ENCODE data around the gene PTH2R.
"Not testable (repeated sequence)": the region's sequence is repeated elsewhere in the genome, so short reads cannot be mapped to it uniquely, and the experiment has no call there.

PTH2R gene, protein sequence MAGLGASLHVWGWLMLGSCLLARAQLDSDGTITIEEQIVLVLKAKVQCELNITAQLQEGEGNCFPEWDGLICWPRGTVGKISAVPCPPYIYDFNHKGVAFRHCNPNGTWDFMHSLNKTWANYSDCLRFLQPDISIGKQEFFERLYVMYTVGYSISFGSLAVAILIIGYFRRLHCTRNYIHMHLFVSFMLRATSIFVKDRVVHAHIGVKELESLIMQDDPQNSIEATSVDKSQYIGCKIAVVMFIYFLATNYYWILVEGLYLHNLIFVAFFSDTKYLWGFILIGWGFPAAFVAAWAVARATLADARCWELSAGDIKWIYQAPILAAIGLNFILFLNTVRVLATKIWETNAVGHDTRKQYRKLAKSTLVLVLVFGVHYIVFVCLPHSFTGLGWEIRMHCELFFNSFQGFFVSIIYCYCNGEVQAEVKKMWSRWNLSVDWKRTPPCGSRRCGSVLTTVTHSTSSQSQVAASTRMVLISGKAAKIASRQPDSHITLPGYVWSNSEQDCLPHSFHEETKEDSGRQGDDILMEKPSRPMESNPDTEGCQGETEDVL
- total RNA-seq = 0 to 2.9 (median 0.36) reads per million in 17 experiments

DNA sequence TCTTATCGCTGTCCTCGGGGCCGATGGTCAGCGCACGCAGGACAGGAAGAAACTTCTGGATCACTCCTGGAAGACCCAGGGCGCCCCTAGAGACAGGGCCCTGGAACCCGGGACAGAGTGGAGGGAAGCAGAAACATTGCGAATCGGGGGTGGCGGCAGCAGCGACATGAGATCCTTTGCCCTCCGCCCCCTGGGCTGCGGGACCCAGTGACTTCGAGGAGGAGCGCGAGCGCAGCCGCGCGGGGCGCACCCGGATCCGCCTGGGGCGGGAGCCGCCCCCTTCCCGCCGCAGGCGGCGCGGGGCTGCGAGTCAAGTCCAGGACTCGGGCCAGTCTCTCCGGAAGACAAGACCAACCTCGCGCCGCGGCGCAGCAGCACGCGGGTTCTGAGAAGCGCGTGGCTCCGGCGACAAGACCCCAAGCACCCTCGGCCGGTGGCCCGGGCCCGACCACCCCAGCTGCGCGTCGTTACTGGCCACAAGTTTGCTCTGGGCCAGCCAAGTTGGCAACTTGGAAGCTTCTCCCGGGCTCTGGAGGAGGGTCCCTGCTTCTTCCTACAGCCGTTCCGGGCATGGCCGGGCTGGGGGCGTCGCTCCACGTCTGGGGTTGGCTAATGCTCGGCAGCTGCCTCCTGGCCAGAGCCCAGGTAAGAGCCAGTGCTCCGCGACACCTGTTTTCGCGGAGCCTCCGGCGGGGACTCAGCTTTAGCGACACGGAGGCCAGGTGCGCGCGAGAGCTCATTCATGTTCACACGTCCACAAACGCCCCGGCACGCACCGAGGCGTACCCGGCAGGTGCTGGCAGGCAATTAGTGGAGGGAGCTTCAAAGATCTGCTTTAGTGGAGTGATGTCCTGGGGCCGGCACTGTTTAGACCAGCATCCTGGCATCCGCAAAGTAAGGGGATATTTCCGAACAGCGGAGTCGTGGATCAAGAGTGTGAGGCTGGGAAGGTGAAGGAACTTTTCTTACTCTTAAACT is at the start of gene PTH2R:
Gene PTH2R, plus strand, starts transcription at position 319 of the 978 bp plus-strand sequence. Its CDS starts 252 bp downstream, at position 571.
- peak in 1 of 4 experiments; percentile 13 for DNase-seq

DNA sequence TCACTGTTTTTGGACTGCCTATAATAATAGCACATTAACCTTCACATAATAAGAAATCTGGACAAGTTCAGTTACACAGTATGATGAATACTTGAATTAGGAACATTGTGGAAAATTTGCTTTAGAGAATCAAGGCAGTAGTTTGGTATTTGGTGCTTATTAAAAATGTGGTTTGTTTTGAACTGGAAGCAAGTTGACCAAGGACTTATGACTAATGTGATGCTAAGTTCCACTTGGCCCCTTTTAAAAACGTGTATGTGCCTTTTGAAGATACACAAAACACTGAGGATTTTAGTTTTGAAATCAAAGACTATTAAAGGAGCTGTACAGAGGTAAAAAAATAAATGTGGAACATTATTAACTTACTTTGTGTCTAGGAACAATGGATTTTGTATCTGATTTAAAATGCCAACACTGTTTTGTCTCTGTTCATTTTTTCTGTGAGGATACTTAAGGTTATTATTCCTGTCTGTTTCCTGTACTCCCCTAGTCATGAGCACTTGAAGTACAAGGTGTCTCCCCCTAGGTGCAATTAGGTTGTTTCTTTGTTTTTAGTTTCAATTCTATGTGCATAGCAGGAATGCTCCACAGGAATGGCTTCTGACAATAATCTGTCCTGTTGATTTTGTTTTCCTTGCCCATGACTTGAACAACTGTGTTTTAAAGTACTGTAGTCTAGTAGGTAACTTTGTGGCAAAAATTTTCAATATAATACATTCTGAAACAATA is 49.6 kb upstream of the PTH2R start:
- DNase-seq = no peak

DNA sequence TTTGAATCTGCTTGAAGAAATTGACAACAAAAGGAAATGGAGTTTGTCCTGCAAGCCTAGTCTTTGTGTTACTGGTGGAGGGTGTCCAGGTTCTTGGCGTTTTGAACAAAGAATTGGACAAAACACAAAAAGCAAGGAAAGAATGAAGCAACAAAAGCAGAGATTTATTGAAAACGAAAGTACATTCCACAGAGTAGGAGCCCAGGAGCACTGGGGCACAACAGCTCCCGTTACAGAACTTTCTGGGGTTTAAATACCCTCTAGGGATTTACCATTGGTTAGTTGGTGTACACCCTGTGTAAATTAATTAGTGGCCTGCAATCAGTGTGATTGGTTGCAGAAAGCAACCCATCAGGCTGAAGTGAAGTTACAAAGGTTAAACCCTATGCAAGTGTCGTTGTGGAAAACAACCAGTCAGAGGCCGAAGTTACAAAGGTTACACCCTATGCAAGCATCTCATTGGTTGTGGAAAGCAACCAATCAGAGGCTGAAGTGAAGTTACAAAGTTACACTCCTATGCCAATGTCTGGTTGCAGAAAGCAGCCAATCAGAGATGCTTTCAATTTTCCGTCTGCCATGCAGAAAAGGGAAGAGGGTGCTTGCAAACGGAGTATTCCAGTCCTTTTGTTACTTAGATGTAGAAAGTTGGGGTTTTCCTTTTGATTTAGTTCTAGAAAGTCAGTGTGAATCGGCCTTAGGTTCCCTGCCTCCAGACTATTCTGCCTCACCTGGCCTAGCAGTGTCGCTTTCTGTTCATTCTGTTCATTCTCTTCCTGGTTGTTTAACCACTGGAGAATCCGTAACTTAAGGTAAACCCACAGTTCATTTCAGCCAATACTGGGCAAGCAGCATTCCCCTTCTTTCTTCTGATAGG is 47.6 kb upstream of the PTH2R start:
- DNase-seq = peak; percentile 5 to 41 (median 26)

DNA sequence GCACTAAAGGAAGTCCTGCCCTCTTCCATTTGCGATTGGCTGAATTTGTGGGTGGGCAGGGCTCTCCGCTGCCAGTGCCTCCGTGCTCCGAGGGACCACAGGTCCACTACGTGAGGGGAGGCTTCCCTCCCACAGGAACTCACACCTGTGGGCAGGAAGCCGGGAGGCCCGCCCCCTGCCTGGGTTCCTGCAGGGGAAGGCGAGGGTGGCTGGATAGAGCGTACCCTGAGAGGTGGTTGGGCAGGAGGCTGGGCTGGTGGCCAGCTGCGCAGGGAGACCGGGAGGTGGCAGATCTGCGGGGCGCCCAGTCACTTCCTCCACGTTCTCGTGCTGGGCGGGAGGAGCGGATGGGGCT is 47.0 kb upstream of the PTH2R start:
- DNase-seq = peak; percentile 22 to 59 (median 46)

DNA sequence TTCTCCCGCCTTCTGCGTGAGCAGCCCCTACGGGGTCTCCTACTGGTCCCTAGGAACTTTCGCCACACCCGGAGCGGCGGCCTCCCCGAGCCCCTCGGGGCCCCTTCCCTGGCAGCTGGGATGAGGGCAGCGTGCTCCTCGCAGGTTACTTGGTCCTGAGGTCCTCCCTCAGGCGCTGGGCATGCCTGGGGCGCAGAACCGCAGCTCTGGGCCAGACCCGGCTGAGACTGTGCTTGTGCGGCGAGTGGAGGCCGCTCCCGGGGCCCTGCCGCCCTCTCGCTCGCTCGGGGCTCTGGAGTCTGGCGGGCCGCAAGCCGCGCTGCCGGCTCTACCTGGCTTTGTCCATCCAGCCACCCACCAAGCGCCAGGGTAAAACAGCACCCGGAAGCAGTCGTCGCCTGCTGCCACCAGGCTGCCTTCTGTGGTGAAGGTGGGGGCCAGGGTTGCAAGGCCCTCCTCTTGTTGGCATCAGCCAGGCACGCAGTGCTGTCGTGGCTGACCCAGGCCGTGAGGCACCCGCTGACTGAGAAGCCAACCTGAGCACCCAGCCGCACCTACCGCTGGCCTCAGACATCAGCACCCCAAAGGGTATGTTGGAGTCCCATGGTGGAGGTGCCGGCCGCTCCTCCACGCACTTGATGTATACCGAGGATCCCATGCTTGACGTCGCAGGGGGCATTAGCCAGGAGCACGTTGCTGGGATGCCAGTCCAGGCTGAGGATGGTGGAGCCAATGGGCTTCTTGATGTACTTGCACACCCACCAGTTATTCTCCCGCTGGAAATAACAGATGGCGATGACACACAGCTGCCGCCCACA is 46.1 kb upstream of the PTH2R start:
- DNase-seq = peak in 1 of 4 experiments; percentile 5

DNA sequence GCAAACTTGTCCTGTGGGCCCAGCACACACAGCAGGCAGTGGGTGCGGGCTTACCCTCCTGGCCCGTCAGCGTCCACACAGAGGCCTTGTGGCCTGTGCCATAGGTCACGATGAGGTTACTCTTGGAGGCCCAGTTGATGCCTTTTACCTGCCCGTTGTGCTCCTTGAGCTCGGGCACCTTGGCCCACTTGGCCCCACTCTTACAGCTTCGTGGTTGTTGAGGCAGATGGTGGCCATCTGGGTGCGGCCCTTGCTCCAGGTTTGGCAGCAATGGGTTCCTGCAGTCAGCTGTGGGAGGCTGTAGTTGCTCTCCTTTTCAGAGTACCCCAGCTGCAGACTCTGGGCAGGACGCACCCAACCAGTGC is 45.5 kb upstream of the PTH2R start:
- DNase-seq = no peak

DNA sequence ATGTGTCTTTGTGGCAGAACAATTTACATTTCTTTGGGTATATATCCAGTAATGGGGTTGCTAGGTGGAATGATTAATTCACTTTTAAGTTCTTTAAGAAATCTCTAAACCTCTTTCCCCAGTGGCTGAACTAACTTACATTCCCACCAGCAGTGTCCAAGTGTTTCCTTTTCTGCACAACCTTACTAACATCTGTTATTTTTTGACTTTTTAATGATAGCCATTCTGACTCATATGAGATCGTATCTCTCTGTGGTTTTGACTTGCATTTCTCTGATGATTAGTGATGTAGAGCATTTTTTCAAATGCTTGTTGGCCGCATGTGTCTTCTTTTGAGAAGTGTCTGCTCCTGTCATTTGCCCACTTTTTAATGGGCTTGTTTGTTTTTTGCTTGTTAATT is 43.1 kb upstream of the PTH2R start:
- no peak for DNase-seq

DNA sequence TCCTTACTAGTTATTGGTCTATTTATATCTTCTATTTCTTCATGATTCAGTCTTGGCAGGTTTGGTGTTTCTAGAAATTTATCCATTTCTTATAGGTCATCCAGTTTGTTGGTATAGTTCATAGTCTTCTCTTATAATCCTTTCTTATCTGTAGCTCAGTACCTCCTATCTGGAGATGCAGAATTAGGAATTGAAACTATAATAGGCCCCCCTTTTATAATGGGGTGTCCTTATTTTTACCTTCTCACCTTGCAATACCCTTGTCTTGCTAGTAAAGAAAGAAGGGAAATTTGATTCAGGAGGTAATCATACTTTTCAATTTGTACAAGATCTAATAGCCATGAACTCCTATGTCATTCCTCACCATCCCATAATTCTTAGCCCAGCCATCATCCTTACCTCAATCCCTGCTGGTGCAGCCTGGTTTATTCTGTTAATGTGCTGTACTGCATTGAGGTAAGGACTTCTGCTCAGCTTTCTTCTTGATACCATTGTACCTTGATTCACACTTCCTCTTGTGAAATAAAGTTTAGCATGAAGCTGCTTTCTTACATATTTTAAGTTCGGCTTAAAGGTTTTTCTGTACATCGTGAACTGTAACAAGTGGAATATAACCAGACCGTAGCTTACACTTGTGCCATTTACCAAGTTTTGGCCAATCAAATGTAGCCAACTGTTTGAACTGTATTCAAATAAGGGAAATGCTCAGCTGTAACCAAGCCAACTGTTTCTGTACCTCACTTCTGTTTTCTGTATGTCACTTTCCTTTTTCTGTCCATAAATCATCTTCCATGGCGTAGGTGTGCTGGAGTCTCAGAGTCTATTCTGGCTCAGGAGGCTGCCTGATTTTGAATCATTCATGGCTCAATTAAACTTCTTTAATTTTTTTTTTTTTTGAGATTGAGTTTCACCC is 40.1 kb upstream of the PTH2R start:
- DNase-seq = peak; percentile 52 to 78 (median 60)

DNA sequence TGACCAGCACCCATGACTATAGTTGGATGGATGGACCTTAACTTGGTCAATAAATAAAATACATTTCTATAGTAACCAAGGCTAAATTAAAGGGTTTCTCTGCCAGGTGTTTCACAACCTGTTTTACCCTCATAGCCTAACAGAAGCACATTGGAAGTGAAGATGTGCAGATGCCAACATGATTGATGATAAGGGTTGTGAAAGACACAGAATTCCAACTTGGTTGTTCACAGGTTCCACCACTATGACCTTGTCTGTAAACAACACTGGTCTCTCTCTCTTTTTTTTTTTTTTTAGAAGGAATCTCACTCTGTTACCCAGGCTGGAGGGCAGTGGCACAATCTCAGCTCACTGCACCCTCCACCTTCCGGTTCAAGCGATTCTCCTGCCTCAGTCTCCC is 37.5 kb upstream of the PTH2R start:
- no peak for DNase-seq

DNA sequence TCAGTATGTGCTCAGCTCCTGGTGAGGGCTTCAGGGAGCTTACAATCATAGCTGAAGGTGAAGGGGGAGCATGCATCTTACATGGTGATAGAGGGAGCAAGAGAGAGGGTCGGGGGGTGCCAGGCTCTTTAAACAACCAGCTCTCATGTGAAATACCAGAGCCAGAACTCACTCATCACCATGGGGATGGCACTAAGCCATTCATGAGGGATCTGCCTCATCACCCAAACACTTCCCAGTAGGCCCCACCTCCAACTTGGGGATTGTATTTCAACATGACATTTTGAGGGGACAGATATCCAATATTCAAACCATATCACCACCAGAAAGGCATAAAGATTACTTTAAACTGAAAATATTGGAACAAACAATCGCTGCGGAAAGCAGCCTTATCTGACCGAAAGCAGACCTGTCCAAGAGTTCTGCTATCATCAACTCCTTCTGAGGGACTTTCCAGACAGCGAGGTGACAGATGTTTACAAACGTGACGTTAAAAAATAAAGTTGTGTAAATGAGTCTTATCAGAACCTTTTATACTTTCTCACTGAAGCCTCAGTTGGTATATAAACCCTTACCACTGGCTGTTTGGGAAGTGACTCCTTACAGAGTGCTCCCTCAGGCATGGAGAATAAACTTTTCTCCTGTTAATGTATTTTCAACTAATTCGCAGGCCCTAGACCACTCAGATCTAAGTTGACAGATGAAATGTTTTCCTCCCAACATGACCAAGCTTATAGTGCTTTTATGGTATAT is 35.5 kb upstream of the PTH2R start:
- no peak for DNase-seq

DNA sequence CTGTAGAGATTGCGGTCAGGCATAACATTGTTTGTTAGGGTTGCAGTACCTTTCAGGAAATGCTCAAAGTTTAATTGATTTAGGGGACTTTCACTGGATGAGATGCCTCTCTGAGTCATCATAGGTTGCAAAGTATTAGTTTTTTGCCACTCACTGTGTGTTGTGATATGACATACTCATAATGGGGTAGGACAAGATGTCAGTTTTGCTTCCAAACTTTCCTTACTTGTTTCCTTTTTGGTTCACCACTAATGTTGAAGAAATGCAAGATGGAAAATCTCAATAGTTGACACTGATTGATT is 35.0 kb upstream of the PTH2R start:
- DNase-seq = no peak

DNA sequence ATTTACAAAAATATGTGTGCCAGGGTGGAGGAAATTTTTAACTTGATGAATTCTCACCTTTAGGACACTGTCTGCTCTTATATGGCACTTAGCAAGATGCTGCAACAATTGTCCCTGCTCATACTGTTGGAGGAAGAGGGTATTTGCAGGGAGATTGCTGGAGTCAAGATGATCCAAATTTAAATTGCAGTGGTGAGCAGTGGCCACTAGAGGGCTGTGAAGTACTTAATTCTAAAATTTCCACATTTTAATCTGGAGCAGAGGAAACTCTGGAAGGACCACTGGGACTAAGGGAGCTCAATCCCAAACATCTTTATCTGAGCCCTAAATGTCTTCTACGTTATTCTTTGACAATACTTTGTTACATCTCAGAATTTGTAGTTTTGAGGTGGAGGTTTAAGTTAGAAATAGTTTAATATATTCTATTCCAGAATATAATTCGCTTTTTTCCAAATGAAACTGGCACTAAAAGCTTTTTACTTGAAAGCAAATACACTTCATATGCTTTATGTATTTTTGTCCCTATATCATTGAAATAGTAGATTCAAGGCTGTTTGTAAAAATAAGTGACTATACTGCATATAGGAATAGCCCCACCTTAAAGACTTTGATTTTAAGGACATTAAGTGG is 33.0 kb upstream of the PTH2R start:
- peak; percentile 66 to 73 (median 70) for DNase-seq

DNA sequence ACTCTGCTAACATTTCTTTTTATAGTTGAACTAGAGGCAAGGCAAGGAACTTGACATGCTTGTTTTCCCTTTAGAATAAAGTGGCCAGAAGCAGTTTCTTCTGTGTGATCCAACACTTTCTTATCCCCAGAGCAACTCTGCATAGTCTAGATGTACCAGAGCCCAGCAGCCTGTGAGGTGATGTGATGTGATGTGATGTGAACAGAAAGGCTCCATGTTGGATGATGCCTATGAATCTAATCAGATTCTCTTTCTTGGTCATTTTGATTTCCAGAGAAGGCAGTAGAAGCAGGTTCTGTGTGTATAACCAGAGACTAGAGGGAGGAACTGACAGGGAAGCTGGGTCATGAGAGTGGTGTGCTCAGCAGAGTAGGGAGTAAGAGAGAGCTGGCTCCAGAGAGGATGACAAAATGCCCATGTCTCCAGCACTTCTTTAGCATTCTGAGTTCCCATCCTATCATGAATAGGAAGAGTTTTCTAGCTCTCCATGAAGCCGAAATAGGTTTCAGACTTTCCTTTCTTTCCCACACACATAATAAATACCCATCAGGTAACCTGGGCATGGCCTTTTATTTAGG is 31.0 kb upstream of the PTH2R start:
- peak in 3 of 4 experiments; percentile 12 to 38 (median 24) for DNase-seq

DNA sequence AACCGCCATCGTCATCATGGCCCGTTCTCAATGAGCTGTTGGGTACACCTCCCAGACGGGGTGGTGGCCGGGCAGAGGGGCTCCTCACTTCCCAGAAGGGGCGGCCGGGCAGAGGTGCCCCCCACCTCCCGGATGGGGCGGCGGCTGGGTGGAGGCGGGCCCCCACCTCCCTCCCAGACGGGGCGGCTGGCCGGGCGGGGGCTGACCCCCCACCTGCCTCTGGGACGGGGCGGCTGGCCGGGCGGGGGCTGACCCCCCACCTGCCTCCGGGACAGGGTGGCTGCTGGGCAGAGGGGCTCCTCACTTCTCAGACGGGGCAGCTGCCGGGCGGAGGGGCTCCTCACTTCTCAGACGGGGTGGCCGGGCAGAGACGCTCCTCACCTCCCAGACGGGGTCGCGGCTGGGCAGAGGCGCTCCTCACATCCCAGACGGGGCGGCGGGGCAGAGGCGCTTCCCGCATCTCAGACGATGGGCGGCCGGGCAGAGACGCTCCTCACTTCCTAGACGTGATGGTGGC is 29.2 kb upstream of the PTH2R start:
- DNase-seq = not testable (repeated sequence)

DNA sequence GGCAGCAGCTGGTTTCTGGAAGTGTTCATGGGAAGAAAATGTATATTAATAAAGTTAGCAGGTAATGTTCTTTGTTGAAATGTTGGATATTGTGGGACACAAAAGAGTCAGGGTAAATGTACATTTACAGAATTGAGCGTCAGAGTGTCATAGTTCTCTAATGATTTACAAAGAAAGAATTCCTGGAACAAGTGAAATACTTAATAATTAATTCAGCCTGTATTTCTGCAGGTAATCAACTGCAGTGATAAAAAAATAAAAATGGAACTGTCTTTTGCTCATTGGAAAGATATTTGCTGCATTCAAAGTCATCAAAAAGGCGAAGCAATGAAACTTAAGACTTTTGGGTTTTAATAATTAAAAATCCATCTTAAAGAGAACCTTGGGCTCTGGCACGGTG is 27.4 kb upstream of the PTH2R start:
- DNase-seq = no peak

DNA sequence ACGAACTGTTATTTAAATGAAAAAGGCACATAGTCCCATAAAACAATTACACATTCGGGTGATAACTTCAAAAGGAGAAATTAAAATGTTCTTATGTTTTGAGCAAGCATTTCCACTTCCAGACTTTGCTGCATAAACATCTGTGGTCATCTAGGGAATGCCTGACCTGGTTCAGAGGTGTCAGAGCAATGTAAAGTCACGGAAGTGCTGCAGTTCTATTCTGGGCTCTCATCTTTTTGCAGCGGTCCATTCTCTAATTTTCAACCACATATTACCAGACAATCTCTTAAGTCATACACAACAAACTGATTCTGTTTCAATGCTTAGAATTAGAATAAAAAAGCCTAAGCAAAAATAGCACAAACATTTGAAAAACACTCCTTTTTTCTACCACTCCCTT is 22.0 kb upstream of the PTH2R start:
- DNase-seq = no peak

DNA sequence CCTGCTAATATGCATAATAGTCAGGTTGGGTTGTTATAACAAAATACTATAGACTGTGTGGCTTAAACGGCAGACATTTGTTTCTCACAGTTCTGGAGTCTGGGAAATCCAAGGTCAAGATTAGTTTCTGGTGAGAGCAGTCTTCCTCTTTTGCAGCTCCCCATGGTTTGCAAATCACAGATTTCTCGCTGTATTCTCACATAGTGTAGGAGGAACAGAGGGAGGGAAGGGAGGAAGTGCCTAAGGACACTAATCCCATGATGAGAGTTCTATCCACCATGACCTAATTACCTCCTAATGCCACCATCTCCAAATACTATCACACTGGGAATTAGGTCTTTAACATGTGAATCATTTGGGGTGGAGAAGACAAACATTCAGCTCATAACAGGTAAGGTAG is 20.1 kb upstream of the PTH2R start:
- peak; percentile 66 to 89 (median 78) for DNase-seq

DNA sequence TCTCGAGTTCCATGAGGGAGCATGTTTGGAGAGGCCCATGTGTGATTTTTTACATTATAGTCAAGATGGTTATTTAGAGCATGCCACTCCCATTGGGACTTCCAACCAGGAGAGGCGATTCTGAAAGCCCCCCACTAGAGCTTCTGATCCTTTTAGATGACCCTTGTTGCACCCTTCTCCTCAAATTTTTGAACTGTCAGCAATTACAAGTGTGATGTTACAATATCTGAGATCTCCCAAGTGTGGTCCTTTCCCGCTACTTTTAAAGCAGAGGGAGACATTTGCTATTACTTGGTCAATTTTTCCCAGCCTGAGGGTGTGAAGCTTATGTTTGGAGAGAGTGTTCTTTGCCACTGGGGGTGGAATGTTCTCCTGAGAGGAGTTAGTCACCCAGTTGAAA is 16.7 kb upstream of the PTH2R start:
- DNase-seq = no peak

Measured in suppressor macrophage (primary cell).